Measurements from ENCODE around the gene SPN.
A peak's percentile ranks its signal among the peaks of the same experiment; 100 is the strongest.

SPN gene

GRCh38 chr16:29697391-29697790, 34.3 kb downstream of the SPN start:
- no peak overlapping the region for H3K4me2 ChIP-seq (ENCODE audit: low read length)
- no peak overlapping the region for H3K23ac ChIP-seq (ENCODE audit: low read length)
- H3K79me2 ChIP-seq (ENCODE audit: control insufficient read depth, insufficient read depth, low read length), result no peaks in the 10 kb centered on the region
- H3K27me3 ChIP-seq (ENCODE audit: insufficient read depth, low read length, poor library complexity), result no peaks in the 10 kb centered on the region
- no CpG with 5 or more reads among the region's 7 CpGs for WGBS (ENCODE audit: extremely low coverage, insufficient coverage, low lambda C conversion rate)
- H4K8ac ChIP-seq (ENCODE audit: low read depth, low read length), result no peak overlapping the region
- H2BK120ac ChIP-seq (ENCODE audit: low read depth, low read length), result no peak overlapping the region
- no peak overlapping the region for H2BK5ac ChIP-seq (ENCODE audit: low read length)
- H3K4me1 ChIP-seq (ENCODE audit: control insufficient read depth, low read depth, low read length), result no peaks in the 10 kb centered on the region
- H3K4ac ChIP-seq (ENCODE audit: low read depth, low read length), result no peak overlapping the region
- H4K5ac ChIP-seq (ENCODE audit: low read length), result no peak overlapping the region
- H3K4me3 ChIP-seq (ENCODE audit: low read length), result no peak overlapping the region
- peaks cover 3% of the 10 kb centered on the region for H3K36me3 ChIP-seq (ENCODE audit: control insufficient read depth, insufficient read depth, low read length)
- DNase-seq, result no peak
- H3K27ac ChIP-seq (ENCODE audit: low read depth, low read length), result no peak overlapping the region
- H3K56ac ChIP-seq (ENCODE audit: low read length), result no peak overlapping the region
- H3K9ac ChIP-seq (ENCODE audit: low read length), result no peak overlapping the region
- H2BK15ac ChIP-seq (replicated peaks; ENCODE audit: low read depth), result no peak overlapping the region
- no peaks in the 10 kb centered on the region for H3K79me1 ChIP-seq (ENCODE audit: low read length)
- H3K18ac ChIP-seq (ENCODE audit: low read length), result no peak overlapping the region
- H2AK5ac ChIP-seq (ENCODE audit: low read length), result no peak overlapping the region

DNA sequence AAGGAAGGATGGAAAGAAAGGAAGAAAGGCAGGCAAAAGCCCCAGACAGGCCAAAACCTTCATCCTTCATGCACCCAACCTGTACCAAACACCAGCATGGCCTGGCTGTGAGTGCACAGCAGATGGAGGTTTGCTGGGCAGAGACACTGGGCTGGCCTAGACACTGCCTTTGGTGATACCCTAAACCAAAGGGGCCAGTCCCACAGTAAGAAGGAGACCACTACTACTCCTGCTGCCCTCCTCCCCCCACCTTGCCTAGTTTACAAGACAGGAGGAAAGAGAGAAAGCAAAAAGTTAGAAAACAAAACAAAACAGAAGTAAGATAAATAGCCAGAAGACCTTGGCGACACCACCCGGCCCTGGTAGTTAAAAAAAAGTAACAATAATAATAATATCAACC, 35.0 kb downstream of the SPN start:
- no peak for DNase-seq
- no peak overlapping the region for H3K18ac ChIP-seq (ENCODE audit: low read length)

DNA sequence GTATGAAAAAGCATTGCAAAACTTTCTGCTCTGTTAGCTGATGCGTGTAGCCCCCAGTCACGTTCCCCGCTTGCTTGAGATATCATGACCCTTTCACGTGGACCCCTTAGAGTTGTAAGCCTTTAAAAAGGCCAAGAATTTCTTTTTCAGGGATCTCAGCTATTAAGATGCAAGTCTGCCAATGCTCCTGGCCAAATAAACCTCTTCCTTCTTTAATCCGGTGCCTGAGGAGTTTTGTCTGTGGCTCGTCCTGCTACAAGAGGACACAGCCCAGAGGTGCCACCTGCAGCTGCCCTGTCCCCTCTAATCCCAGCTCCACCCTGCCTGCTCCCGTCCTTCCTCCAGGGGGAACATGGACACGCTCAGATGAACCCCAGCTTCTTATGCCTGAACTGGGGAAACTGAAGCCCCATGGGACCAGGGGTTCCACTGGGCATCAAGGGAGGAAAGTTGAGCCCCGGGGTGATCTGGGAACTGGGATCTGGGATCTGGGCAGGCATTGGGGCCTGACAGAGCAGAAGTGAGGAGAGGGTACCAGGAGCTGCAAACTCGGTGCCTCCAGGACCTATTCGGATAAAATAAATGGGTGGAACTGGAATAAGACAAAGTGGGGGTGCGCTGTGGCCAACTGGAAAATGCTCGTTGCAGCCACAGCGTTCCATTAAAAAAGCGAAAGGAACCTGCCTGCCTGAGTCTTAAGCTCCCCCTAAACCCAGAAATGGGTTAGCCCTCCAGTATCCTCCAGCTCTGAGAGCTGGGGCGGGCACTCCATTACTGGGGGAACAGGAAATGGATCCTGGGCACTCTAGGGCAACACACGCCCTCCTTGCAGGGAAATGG, 35.7 kb downstream of the SPN start:
- no peak for DNase-seq
- H3K27ac ChIP-seq (ENCODE audit: low read depth, low read length), result no peak overlapping the region
- no CpG with 5 or more reads among the region's 17 CpGs for WGBS (ENCODE audit: extremely low coverage, insufficient coverage, low lambda C conversion rate)
- H2BK5ac ChIP-seq (ENCODE audit: low read length), result no peak overlapping the region
- H3K9ac ChIP-seq (ENCODE audit: low read length), result no peak overlapping the region
- H3K18ac ChIP-seq (ENCODE audit: low read length), result no peak overlapping the region
- H3K4me1 ChIP-seq (ENCODE audit: control insufficient read depth, low read depth, low read length), result no peaks in the 10 kb centered on the region
- no peak overlapping the region for H3K4ac ChIP-seq (ENCODE audit: low read depth, low read length)
- H3K23ac ChIP-seq (ENCODE audit: low read length), result no peak overlapping the region
- no peak overlapping the region for H3K56ac ChIP-seq (ENCODE audit: low read length)
- no peaks in the 10 kb centered on the region for H3K79me1 ChIP-seq (ENCODE audit: low read length)
- H2BK120ac ChIP-seq (ENCODE audit: low read depth, low read length), result no peak overlapping the region
- peaks cover 3% of the 10 kb centered on the region for H3K36me3 ChIP-seq (ENCODE audit: control insufficient read depth, insufficient read depth, low read length)
- no peak overlapping the region for H4K5ac ChIP-seq (ENCODE audit: low read length)
- no peaks in the 10 kb centered on the region for H3K79me2 ChIP-seq (ENCODE audit: control insufficient read depth, insufficient read depth, low read length)
- no peak overlapping the region for H3K4me3 ChIP-seq (ENCODE audit: low read length)
- H4K8ac ChIP-seq (ENCODE audit: low read depth, low read length), result no peak overlapping the region
- no peak overlapping the region for H3K4me2 ChIP-seq (ENCODE audit: low read length)
- H2BK15ac ChIP-seq (replicated peaks; ENCODE audit: low read depth), result no peak overlapping the region
- H2AK5ac ChIP-seq (ENCODE audit: low read length), result no peak overlapping the region
- H3K27me3 ChIP-seq (ENCODE audit: insufficient read depth, low read length, poor library complexity), result no peaks in the 10 kb centered on the region

More for the DNA sequence above, 35.0 kb downstream of the SPN start:
- no peak overlapping the region for H2BK120ac ChIP-seq (ENCODE audit: low read depth, low read length)
- no peaks in the 10 kb centered on the region for H3K4me1 ChIP-seq (ENCODE audit: control insufficient read depth, low read depth, low read length)
- no CpG with 5 or more reads among the region's 2 CpGs for WGBS (ENCODE audit: extremely low coverage, insufficient coverage, low lambda C conversion rate)
- no peak overlapping the region for H2BK5ac ChIP-seq (ENCODE audit: low read length)
- no peak overlapping the region for H3K56ac ChIP-seq (ENCODE audit: low read length)
- H3K27me3 ChIP-seq (ENCODE audit: insufficient read depth, low read length, poor library complexity), result no peaks in the 10 kb centered on the region
- peaks cover 3% of the 10 kb centered on the region for H3K36me3 ChIP-seq (ENCODE audit: control insufficient read depth, insufficient read depth, low read length)
- H3K4me3 ChIP-seq (ENCODE audit: low read length), result no peak overlapping the region
- H4K5ac ChIP-seq (ENCODE audit: low read length), result no peak overlapping the region
- no peak overlapping the region for H3K23ac ChIP-seq (ENCODE audit: low read length)
- H3K4ac ChIP-seq (ENCODE audit: low read depth, low read length), result no peak overlapping the region
- H4K8ac ChIP-seq (ENCODE audit: low read depth, low read length), result no peak overlapping the region
- no peaks in the 10 kb centered on the region for H3K79me2 ChIP-seq (ENCODE audit: control insufficient read depth, insufficient read depth, low read length)
- no peak overlapping the region for H2BK15ac ChIP-seq (replicated peaks; ENCODE audit: low read depth)
- H2AK5ac ChIP-seq (ENCODE audit: low read length), result no peak overlapping the region
- H3K27ac ChIP-seq (ENCODE audit: low read depth, low read length), result no peak overlapping the region
- H3K79me1 ChIP-seq (ENCODE audit: low read length), result no peaks in the 10 kb centered on the region
- H3K9ac ChIP-seq (ENCODE audit: low read length), result no peak overlapping the region
- no peak overlapping the region for H3K4me2 ChIP-seq (ENCODE audit: low read length)

GRCh38 chr16:29699324-29700219, 36.5 kb downstream of the SPN start:
- H4K5ac ChIP-seq (ENCODE audit: low read length), result no peak overlapping the region
- no peak overlapping the region for H3K18ac ChIP-seq (ENCODE audit: low read length)
- no peak overlapping the region for H2BK120ac ChIP-seq (ENCODE audit: low read depth, low read length)
- no CpG with 5 or more reads among the region's 11 CpGs for WGBS (ENCODE audit: extremely low coverage, insufficient coverage, low lambda C conversion rate)
- no peak overlapping the region for H3K23ac ChIP-seq (ENCODE audit: low read length)
- H3K9ac ChIP-seq (ENCODE audit: low read length), result no peak overlapping the region
- peaks cover 3% of the 10 kb centered on the region for H3K36me3 ChIP-seq (ENCODE audit: control insufficient read depth, insufficient read depth, low read length)
- no peaks in the 10 kb centered on the region for H3K27me3 ChIP-seq (ENCODE audit: insufficient read depth, low read length, poor library complexity)
- H2BK5ac ChIP-seq (ENCODE audit: low read length), result no peak overlapping the region
- H3K56ac ChIP-seq (ENCODE audit: low read length), result no peak overlapping the region
- no peak overlapping the region for H3K27ac ChIP-seq (ENCODE audit: low read depth, low read length)
- no peak for DNase-seq
- H3K79me2 ChIP-seq (ENCODE audit: control insufficient read depth, insufficient read depth, low read length), result no peaks in the 10 kb centered on the region
- H2AK5ac ChIP-seq (ENCODE audit: low read length), result no peak overlapping the region
- H3K79me1 ChIP-seq (ENCODE audit: low read length), result no peaks in the 10 kb centered on the region
- no peaks in the 10 kb centered on the region for H3K4me1 ChIP-seq (ENCODE audit: control insufficient read depth, low read depth, low read length)
- H3K4me3 ChIP-seq (ENCODE audit: low read length), result no peak overlapping the region
- no peak overlapping the region for H3K4me2 ChIP-seq (ENCODE audit: low read length)
- no peak overlapping the region for H3K4ac ChIP-seq (ENCODE audit: low read depth, low read length)
- H4K8ac ChIP-seq (ENCODE audit: low read depth, low read length), result no peak overlapping the region
- H2BK15ac ChIP-seq (replicated peaks; ENCODE audit: low read depth), result no peak overlapping the region

GRCh38 chr16:29700253-29700987, 37.4 kb downstream of the SPN start:
- no peaks in the 10 kb centered on the region for H3K79me1 ChIP-seq (ENCODE audit: low read length)
- no peak overlapping the region for H3K4me3 ChIP-seq (ENCODE audit: low read length)
- H3K27ac ChIP-seq (ENCODE audit: low read depth, low read length), result no peak overlapping the region
- no CpG with 5 or more reads among the region's 14 CpGs for WGBS (ENCODE audit: extremely low coverage, insufficient coverage, low lambda C conversion rate)
- no peak overlapping the region for H2AK5ac ChIP-seq (ENCODE audit: low read length)
- H3K18ac ChIP-seq (ENCODE audit: low read length), result no peak overlapping the region
- peaks cover 3% of the 10 kb centered on the region for H3K36me3 ChIP-seq (ENCODE audit: control insufficient read depth, insufficient read depth, low read length)
- no peak overlapping the region for H4K8ac ChIP-seq (ENCODE audit: low read depth, low read length)
- H3K9ac ChIP-seq (ENCODE audit: low read length), result peak overlapping the region; percentile 35
- no peak overlapping the region for H4K5ac ChIP-seq (ENCODE audit: low read length)
- no peak overlapping the region for H3K4ac ChIP-seq (ENCODE audit: low read depth, low read length)
- H3K23ac ChIP-seq (ENCODE audit: low read length), result no peak overlapping the region
- H3K79me2 ChIP-seq (ENCODE audit: control insufficient read depth, insufficient read depth, low read length), result no peaks in the 10 kb centered on the region
- no peaks in the 10 kb centered on the region for H3K4me1 ChIP-seq (ENCODE audit: control insufficient read depth, low read depth, low read length)
- no peak overlapping the region for H2BK5ac ChIP-seq (ENCODE audit: low read length)
- H3K56ac ChIP-seq (ENCODE audit: low read length), result peak overlapping the region; percentile 44
- H2BK15ac ChIP-seq (replicated peaks; ENCODE audit: low read depth), result no peak overlapping the region
- no peak overlapping the region for H3K4me2 ChIP-seq (ENCODE audit: low read length)
- no peak overlapping the region for H2BK120ac ChIP-seq (ENCODE audit: low read depth, low read length)
- no peaks in the 10 kb centered on the region for H3K27me3 ChIP-seq (ENCODE audit: insufficient read depth, low read length, poor library complexity)
- DNase-seq, result peak; percentile 91

Measured in mesendoderm (in vitro differentiated cells).